GM23338 (cell line): ENCODE results near the gene ZNF358.

ENCODE experiments used
- EZH2 ChIP-seq: fragments of 200-600 bp; sonication (generic); IDR thresholded peaks from one replicate; pipeline ENCODE4 v1.8.0; 2017; ENCODE audit warnings: antibody characterized with exemption, mild to moderate bottlenecking, low read depth; ENCODE audit not compliant: unreplicated experiment
- REST ChIP-seq: IDR thresholded peaks from one replicate; pipeline ENCODE4 v1.6.1; 2018; ENCODE audit warnings: antibody characterized with exemption; ENCODE audit not compliant: unreplicated experiment
- STAT1 ChIP-seq: IDR thresholded peaks from one replicate; pipeline ENCODE4 v1.6.1; 2016; ENCODE audit warnings: antibody characterized with exemption; ENCODE audit not compliant: unreplicated experiment
- TF ChIP-seq, protein P1 (sequence below), 2 experiments: fragments of 200-600 bp in 1 of 2; sonication (generic) in 1 of 2; conservative IDR thresholded peaks; 2 replicates each; pipeline versions ENCODE4 v1.5.1 to v1.6.1; 2016 to 2017; ENCODE audit warnings: antibody characterized with exemption in 2 of 2, low read depth in 2 of 2, mild to moderate bottlenecking in 2 of 2, moderate library complexity in 1 of 2

DNA sequence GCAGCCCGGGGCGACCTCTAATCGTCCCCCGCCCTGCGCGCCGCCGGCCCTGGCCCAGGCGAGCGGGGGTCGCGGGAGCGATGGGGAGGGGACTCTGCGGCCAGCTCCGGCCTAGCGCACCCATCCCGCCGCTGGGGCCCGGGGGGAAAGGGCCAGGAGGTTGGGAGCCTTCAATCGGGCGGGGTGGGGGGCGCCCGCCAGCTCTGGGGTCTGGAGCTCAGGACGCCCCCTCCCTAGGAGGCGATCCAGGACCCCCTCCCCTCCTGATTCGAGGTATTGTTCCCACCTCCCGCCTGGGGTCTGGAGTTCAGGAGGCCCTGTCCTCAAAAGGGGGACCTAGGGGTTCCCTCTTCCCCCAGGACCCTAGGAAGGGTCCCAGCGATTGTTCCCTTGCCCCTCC lies 430 bp downstream of the ZNF358 start:
- TF ChIP-seq EZH2, result no peak
- TF ChIP-seq, protein P1, sequence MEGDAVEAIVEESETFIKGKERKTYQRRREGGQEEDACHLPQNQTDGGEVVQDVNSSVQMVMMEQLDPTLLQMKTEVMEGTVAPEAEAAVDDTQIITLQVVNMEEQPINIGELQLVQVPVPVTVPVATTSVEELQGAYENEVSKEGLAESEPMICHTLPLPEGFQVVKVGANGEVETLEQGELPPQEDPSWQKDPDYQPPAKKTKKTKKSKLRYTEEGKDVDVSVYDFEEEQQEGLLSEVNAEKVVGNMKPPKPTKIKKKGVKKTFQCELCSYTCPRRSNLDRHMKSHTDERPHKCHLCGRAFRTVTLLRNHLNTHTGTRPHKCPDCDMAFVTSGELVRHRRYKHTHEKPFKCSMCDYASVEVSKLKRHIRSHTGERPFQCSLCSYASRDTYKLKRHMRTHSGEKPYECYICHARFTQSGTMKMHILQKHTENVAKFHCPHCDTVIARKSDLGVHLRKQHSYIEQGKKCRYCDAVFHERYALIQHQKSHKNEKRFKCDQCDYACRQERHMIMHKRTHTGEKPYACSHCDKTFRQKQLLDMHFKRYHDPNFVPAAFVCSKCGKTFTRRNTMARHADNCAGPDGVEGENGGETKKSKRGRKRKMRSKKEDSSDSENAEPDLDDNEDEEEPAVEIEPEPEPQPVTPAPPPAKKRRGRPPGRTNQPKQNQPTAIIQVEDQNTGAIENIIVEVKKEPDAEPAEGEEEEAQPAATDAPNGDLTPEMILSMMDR (conservative IDR thresholded peaks at IDR 0.05; ENCODE audit: low read depth in 2 of 2), result no peak
- TF ChIP-seq STAT1, result no peak
- no peak for TF ChIP-seq REST
